Fibroblast of lung (primary cell): Measurements from ENCODE around the gene BTBD9. TPM values are rescaled to one million over a fixed set of nuclear protein-coding genes. Genes with fewer than 3 reads are reported as not detected.

Experiments
- DNase-seq, 2 donors: peaks; one replicate each; pipeline versions ENCODE4 v3.0.0 to v3.0.0-alpha.2; 2010; ENCODE audit warnings: low read depth in 2 of 2
- H2AFZ ChIP-seq: 2 replicates; pipeline ENCODE4 v1.5.1; 2012; ENCODE audit warnings: low read length, control low read depth, inconsistent platforms
- H3K27ac ChIP-seq: 2 replicates; pipeline ENCODE4 v1.5.1; 2011; ENCODE audit warnings: low read length, control low read depth; ENCODE audit not compliant: insufficient read depth
- H3K27me3 ChIP-seq: 2 replicates; pipeline ENCODE4 v1.5.1; 2011; ENCODE audit warnings: mild to moderate bottlenecking, low read length; ENCODE audit not compliant: control insufficient read depth, insufficient read depth
- H3K36me3 ChIP-seq: 2 replicates; pipeline ENCODE4 v1.5.1; 2011; ENCODE audit warnings: low read length; ENCODE audit not compliant: control insufficient read depth, insufficient read depth
- H3K4me1 ChIP-seq: 2 replicates; pipeline ENCODE4 v1.5.1; 2011; ENCODE audit warnings: low read length; ENCODE audit not compliant: control insufficient read depth, insufficient read depth; ENCODE audit errors: extremely low read depth
- H3K4me2 ChIP-seq: 2 replicates; pipeline ENCODE4 v1.5.1; 2011; ENCODE audit warnings: low read length, control low read depth; ENCODE audit not compliant: insufficient read depth; ENCODE audit errors: extremely low read depth
- H3K4me3 ChIP-seq, 4 experiments: fragments of 200-600 bp in 1 of 4; sonication (generic) in 1 of 4; replicated peaks in 1 of 4; 2 replicates each; pipeline ENCODE4 v1.5.1; 2011 to 2016; ENCODE audit warnings: low read length in 4 of 4, low read depth in 3 of 4, mild to moderate bottlenecking in 3 of 4, control low read depth in 2 of 4, inconsistent platforms in 1 of 4, mixed read lengths in 1 of 4; ENCODE audit not compliant: insufficient read depth in 1 of 4; ENCODE audit errors: control extremely low read depth in 1 of 4
- H3K79me2 ChIP-seq: 2 replicates; pipeline ENCODE4 v1.5.1; 2012; ENCODE audit warnings: mild to moderate bottlenecking, low read length, inconsistent platforms; ENCODE audit not compliant: control insufficient read depth, insufficient read depth
- H3K9ac ChIP-seq: 2 replicates; pipeline ENCODE4 v1.5.1; 2011; ENCODE audit warnings: mild to moderate bottlenecking, low read length, control low read depth; ENCODE audit not compliant: insufficient read depth
- H3K9me3 ChIP-seq: 2 replicates; pipeline ENCODE4 v1.5.1; 2012; ENCODE audit warnings: low read depth, low read length; ENCODE audit not compliant: control insufficient read depth, insufficient read depth
- H4K20me1 ChIP-seq: 2 replicates; pipeline ENCODE4 v1.5.1; 2011; ENCODE audit warnings: low read length; ENCODE audit not compliant: control insufficient read depth, insufficient read depth; ENCODE audit errors: extremely low read depth
- EZH2 ChIP-seq: IDR thresholded peaks from 2 replicates; pipeline ENCODE4 v1.5.1; 2012; ENCODE audit warnings: low read length, control low read depth, mild to moderate bottlenecking; ENCODE audit errors: missing control alignments
- polyA plus RNA-seq, 2 donors: library from polyadenylated mRNA; depleted of rRNA in 1 of 2; stranded (reverse) in 1 of 2; unstranded in 1 of 2; fragments of >200 nt; gene quantifications; 2 replicates each; pipeline ENCODE4 v1.2.1, GENCODE V29; 2011 to 2012; ENCODE audit warnings: missing spikeins in 1 of 2
- total RNA-seq: library from RNA; depleted of rRNA; stranded (reverse); fragments of >200 nt; gene quantifications from 2 replicates; pipeline ENCODE4 v1.2.1, GENCODE V29; 2014
- TF ChIP-seq, protein P1 (sequence below), 2 donors: IDR thresholded peaks in 1 of 2; conservative IDR thresholded peaks in 1 of 2; 1 replicate in 1 of 2; 2 replicates in 1 of 2; pipeline ENCODE4 v1.5.1; 2011 to 2012; ENCODE audit warnings: low read length in 2 of 2, control low read depth in 1 of 2, inconsistent platforms in 1 of 2, low read depth in 1 of 2, mild to moderate bottlenecking in 1 of 2

The BTBD9 gene
- total and polyA plus RNA-seq, 2 donors (not counting 1 experiment from before 2014, with no cell fraction given) = 7.7 to 13.4 TPM

DNA sequence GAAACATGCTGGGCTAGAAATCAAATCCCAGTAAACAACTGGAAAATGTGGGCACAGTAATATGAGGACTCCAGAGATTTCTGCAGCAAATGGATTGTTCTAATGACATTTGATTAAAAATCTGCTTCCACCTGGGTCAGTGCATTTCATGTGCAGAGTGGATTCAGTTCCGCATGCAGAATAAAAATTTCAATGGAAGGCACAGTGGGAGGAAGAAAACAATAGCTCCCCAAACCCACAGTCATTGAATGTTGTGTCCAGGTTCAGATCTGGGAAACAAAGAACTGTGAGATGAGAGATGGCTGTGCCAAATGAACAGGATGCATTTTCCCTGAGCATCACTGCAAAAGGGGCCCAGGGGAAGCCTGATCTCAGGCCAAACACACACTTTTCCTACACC, 403.1 kb downstream of the BTBD9 start:
- no peaks in the 10 kb centered on the region for H3K79me2 ChIP-seq
- no peaks in the 10 kb centered on the region for H4K20me1 ChIP-seq
- no peak overlapping the region for H3K27ac ChIP-seq
- H3K4me2 ChIP-seq = no peak overlapping the region
- no peaks in the 10 kb centered on the region for H3K9me3 ChIP-seq
- H3K9ac ChIP-seq = no peak overlapping the region
- no peak for DNase-seq
- no peak overlapping the region for H3K4me3 ChIP-seq
- TF ChIP-seq, protein P1, sequence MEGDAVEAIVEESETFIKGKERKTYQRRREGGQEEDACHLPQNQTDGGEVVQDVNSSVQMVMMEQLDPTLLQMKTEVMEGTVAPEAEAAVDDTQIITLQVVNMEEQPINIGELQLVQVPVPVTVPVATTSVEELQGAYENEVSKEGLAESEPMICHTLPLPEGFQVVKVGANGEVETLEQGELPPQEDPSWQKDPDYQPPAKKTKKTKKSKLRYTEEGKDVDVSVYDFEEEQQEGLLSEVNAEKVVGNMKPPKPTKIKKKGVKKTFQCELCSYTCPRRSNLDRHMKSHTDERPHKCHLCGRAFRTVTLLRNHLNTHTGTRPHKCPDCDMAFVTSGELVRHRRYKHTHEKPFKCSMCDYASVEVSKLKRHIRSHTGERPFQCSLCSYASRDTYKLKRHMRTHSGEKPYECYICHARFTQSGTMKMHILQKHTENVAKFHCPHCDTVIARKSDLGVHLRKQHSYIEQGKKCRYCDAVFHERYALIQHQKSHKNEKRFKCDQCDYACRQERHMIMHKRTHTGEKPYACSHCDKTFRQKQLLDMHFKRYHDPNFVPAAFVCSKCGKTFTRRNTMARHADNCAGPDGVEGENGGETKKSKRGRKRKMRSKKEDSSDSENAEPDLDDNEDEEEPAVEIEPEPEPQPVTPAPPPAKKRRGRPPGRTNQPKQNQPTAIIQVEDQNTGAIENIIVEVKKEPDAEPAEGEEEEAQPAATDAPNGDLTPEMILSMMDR (conservative IDR thresholded peaks at IDR 0.05 in 1 of 2, IDR thresholded peaks at IDR 0.05 in 1 of 2; ENCODE audit: low read depth in 1 of 2, low read length in 2 of 2) = no peak
- no peak for TF ChIP-seq EZH2
- H3K4me1 ChIP-seq = peaks cover 6% of the 10 kb centered on the region
- H2AFZ ChIP-seq = no peak overlapping the region
- H3K27me3 ChIP-seq = no peaks in the 10 kb centered on the region
- H3K36me3 ChIP-seq = no peaks in the 10 kb centered on the region

DNA sequence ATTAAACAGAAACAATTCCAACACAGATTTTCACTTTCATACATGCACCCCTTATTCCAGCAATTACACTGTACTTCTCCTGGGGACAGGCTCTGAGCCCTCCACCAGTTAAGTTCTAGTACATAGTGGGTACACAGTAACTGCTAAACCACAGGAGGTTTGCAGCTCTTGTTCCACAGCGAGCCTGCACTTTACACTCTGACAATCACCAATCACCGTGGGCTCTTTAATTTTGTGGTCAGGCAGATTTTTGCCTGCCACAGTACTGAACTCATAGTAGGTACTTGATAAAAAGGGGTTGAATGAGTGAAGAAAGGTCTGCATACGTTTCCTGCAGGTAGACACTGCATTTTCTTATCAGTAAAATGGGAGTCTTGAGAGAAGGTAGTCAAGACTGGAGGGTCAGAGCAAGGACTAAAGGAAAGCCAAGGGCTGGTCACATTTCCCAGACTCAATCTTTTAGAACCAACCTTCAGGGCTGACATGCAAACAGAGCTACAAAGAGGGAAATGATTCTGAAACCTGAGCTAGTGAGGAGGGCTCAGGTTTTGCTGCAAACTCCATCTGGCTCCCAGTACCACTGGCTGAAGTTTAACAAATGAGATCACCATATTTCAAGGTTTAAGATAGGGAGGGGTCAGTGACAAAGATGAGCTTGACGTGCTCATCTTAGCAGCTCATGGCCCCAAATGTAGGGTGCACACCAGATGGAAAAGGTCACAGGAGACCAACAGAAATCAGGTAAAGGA, 404.6 kb downstream of the BTBD9 start:
- Histone ChIP-seq H3K4me1 (peaks cover 6% of the 10 kb centered on the region), H3K9ac (no peak overlapping the region), H4K20me1 (no peaks in the 10 kb centered on the region), H2AFZ (no peak overlapping the region), H3K4me3 (no peak overlapping the region), H3K36me3 (no peaks in the 10 kb centered on the region), H3K27me3 (no peaks in the 10 kb centered on the region), H3K79me2 (no peaks in the 10 kb centered on the region), H3K27ac (no peak overlapping the region), H3K4me2 (no peak overlapping the region), H3K9me3 (no peaks in the 10 kb centered on the region)
- TF ChIP-seq EZH2 = no peak
- TF ChIP-seq, protein P1 (conservative IDR thresholded peaks at IDR 0.05 in 1 of 2, IDR thresholded peaks at IDR 0.05 in 1 of 2; ENCODE audit: low read depth in 1 of 2, low read length in 2 of 2) = no peak
- no peak for DNase-seq

DNA sequence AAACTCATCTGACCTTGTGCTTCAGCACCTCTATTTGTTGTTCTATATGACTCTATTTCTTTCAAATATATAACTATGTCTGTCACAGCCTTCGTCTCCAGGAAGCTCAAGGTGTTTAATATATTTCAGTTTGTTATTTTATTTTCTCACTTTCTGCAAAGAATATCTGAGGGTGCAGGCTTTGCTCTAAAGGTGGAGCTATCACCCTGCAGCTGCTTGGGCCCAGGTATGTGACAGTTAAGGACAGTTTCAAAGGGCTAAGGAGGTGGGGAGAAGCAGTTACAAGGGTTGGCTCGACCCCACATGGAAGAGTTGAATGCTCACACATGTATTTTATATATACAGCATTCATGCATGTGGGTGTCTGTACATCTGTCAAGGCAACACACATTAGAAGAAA, 405.6 kb downstream of the BTBD9 start:
- Histone ChIP-seq H3K27me3 (no peaks in the 10 kb centered on the region), H3K4me1 (peaks cover 2% of the 10 kb centered on the region), H3K36me3 (no peaks in the 10 kb centered on the region), H4K20me1 (no peaks in the 10 kb centered on the region), H3K9ac (no peak overlapping the region), H2AFZ (no peak overlapping the region), H3K9me3 (no peaks in the 10 kb centered on the region), H3K27ac (no peak overlapping the region), H3K4me2 (no peak overlapping the region), H3K79me2 (no peaks in the 10 kb centered on the region), H3K4me3 (no peak overlapping the region)
- no peak for TF ChIP-seq EZH2
- TF ChIP-seq, protein P1 (conservative IDR thresholded peaks at IDR 0.05 in 1 of 2, IDR thresholded peaks at IDR 0.05 in 1 of 2; ENCODE audit: low read depth in 1 of 2, low read length in 2 of 2) = no peak
- DNase-seq = no peak
